ENCODE data around the gene FOSL1. TPM values are rescaled to one million over a fixed set of nuclear protein-coding genes. Genes with fewer than 3 reads are reported as not detected.

FOSL1 gene
- total and polyA plus RNA-seq, 2 of the 13 experiments (the other 11 are each of a cell fraction or from before 2014, with no cell fraction given), result 4.0 to 4.1 TPM

DNA sequence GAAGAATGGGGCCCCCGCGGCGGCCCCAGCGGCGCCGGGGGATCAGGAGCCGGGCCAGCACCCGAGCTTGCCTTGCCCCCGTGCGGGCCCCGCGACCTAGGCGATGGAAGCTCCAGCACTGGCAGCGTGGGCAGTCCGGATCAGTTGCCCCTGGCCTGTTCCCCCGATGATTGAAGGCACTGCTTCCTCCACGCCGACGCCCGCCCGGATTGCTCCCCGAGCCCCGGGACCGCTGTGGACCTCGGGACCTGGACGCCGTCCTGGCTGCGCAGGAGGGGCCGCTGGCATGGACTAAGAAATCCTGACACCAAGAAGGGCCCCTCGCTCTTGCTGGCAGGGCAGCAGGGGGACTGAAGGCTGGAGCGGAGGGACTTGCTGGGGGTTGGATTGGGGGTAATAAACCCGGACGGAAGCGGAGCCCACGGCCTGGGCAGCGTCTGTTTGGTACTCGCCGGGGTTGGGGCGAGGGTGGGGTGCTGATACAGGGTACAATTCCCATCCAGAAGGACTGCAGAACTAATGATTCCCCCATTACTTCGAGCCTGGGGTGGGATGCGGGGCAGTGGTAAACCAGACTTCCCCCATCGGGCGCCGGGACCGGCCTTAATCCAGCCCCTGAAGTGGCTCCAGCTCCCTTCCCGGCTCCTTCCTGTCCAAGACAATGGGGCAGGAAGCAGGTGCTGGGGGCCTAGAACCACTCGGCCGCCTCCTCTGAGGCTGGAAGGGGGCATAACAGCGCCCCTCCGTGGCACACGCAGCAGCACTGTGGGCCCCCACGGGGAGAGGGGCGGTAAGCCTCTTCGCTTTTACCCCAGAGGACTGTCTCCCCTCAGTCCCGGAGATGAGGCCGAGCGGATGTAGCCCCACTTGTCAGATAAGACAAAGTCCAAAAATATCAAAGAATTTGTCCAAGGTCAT is 8.7 kb downstream of the FOSL1 start (continued):
- TF ChIP-seq ZNF513 (CRISPR knock-in tag; conservative IDR thresholded peaks at IDR 0.05) (no peak), KLF13 (CRISPR knock-in tag; IDR thresholded peaks at IDR 0.05) (peak; percentile 25; the same call in 1 of the 2 replicates), DR1 (CRISPR knock-in tag; IDR thresholded peaks at IDR 0.05) (no peak), HDAC1 (CRISPR knock-in tag; IDR thresholded peaks at IDR 0.05) (peak; percentile 62), SMARCC2 (IDR thresholded peaks at IDR 0.05) (no peak), SRSF9 (IDR thresholded peaks at IDR 0.05; ENCODE audit: borderline replicate concordance, insufficient read depth, low read depth, low read length, poor library complexity, severe bottlenecking) (no peak), ZNF839 (CRISPR knock-in tag; IDR thresholded peaks at IDR 0.05; ENCODE audit: borderline replicate concordance) (no peak), ZNF431 (CRISPR knock-in tag; IDR thresholded peaks at IDR 0.05; ENCODE audit: borderline replicate concordance, low read depth) (no peak), ZNF674 (CRISPR knock-in tag; IDR thresholded peaks at IDR 0.05; ENCODE audit: low read depth) (no peak), HOXA5 (CRISPR knock-in tag; IDR thresholded peaks at IDR 0.05) (0 out of 2 replicates have a peak, but pooled peaks have one; percentile 8), ZNF609 (CRISPR knock-in tag; IDR thresholded peaks at IDR 0.05; ENCODE audit: borderline replicate concordance) (peak; percentile 64), HNF4A (CRISPR knock-in tag; IDR thresholded peaks at IDR 0.05) (peak; percentile 82), ZNF724P (CRISPR knock-in tag; IDR thresholded peaks at IDR 0.05; ENCODE audit: borderline replicate concordance) (no peak), ERF (CRISPR knock-in tag; IDR thresholded peaks at IDR 0.05) (peak; percentile 54; the same call in 1 of the 2 replicates), GABPA (IDR thresholded peaks at IDR 0.05; ENCODE audit: low read depth, low read length) (no peak), GABPA (CRISPR knock-in tag; IDR thresholded peaks at IDR 0.05; ENCODE audit: low read depth) (peak; percentile 74), SOX6 (IDR thresholded peaks at IDR 0.05) (no peak), SOX6 (CRISPR knock-in tag; IDR thresholded peaks at IDR 0.05) (peak; percentile 38; the same call in 1 of the 2 replicates), ZNF775 (CRISPR knock-in tag; IDR thresholded peaks at IDR 0.05; ENCODE audit: borderline replicate concordance) (no peak), ZNF607 (CRISPR knock-in tag; IDR thresholded peaks at IDR 0.05; ENCODE audit: borderline replicate concordance) (peak; percentile 54; the same call in 1 of the 2 replicates)
- TF ChIP-seq, protein P1, sequence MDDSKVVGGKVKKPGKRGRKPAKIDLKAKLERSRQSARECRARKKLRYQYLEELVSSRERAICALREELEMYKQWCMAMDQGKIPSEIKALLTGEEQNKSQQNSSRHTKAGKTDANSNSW (CRISPR knock-in tag; IDR thresholded peaks at IDR 0.05; ENCODE audit: borderline replicate concordance), result peak; percentile 45; the same call in 1 of the 2 replicates
- TF ChIP-seq, protein P2, sequence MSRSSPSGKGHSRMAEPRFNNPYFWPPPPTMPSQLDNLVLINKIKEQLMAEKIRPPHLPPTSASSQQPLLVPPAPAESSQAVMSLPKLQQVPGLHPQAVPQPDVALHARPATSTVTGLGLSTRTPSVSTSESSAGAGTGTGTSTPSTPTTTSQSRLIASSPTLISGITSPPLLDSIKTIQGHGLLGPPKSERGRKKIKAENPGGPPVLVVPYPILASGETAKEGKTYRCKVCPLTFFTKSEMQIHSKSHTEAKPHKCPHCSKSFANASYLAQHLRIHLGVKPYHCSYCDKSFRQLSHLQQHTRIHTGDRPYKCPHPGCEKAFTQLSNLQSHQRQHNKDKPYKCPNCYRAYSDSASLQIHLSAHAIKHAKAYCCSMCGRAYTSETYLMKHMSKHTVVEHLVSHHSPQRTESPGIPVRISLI (CRISPR knock-in tag; IDR thresholded peaks at IDR 0.05; ENCODE audit: borderline replicate concordance), result peak; percentile 19; the same call in 1 of the 2 replicates
